ENCODE results near the gene IFT122.

Gene IFT122

DNA sequence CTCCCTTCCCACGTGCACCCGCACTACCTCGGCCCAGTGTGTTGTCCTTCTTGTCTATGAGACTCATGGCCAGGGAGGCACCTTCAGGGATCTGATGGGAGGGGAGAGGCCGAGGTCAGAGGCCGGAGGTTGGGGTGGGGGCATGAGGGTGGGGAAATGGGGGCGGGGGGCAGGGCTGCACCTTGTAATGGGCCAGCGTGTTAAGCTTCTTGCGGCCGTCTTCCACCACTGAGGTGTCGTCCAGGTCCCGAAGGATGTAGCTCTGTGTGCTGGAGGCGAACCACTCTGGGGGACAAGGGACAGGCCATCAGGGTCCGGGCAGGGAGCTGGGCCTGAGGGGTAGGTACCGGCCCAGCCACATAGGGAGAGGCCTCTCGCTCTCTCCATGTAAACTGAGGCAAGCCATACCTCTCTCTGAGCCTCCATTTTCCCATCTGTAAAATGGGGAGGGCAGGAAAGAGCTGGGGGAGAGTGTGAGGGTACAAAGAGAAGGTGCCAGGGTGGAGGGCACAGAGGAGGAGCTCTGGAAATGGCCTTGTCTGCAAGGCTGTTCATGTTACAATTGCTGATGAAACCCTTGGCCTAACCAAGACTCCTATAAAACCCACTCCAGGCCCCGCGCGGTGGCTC lies 121.7 kb downstream of the IFT122 start:
- Histone ChIP-seq H3K4me3 (ENCODE audit: low read depth, low read length) (no peak overlapping the region), H3K9me3 (ENCODE audit: control insufficient read depth, insufficient read depth, low read length) (no peaks in the 10 kb centered on the region), H3K4me1 (ENCODE audit: control insufficient read depth, insufficient read depth, low read length) (no peaks in the 10 kb centered on the region), H3K9ac (ENCODE audit: low read depth, low read length) (no peak overlapping the region), H3K27me3 (ENCODE audit: control insufficient read depth, insufficient read depth, low read length) (no peaks in the 10 kb centered on the region), H3K36me3 (ENCODE audit: control insufficient read depth, insufficient read depth, low read length) (peaks cover 12% of the 10 kb centered on the region; the same call in 1 of the 2 replicates), H3K27ac (ENCODE audit: low read depth, low read length) (peak overlapping the region; percentile 12)

DNA sequence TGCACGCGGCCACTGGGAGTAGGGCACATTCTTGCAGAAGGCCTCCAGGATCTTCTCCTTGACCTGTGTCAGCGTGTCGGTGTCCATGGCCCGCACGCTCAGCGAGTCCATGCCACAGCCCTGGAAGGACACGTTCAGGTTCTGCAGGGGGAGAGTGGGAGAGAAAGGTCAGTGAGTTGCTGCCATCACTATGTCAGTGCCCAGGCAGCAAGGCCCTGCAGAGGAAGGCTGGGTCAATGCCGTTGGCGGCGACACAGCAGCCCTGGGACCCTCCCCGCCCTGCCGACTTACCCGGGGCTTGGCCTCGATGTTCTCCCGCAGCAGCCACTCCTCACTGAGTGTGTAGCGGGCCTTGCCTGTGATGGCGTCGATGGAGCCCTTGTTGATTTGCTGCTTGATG lies 122.8 kb downstream of the IFT122 start:
- no peaks in the 10 kb centered on the region for H3K27me3 ChIP-seq (ENCODE audit: control insufficient read depth, insufficient read depth, low read length)
- no peaks in the 10 kb centered on the region for H3K9me3 ChIP-seq (ENCODE audit: control insufficient read depth, insufficient read depth, low read length)
- H3K27ac ChIP-seq (ENCODE audit: low read depth, low read length), result no peak overlapping the region
- H3K4me3 ChIP-seq (ENCODE audit: low read depth, low read length), result no peak overlapping the region
- peaks cover 10% of the 10 kb centered on the region; the same call in 1 of the 2 replicates for H3K36me3 ChIP-seq (ENCODE audit: control insufficient read depth, insufficient read depth, low read length)
- H3K9ac ChIP-seq (ENCODE audit: low read depth, low read length), result no peak overlapping the region
- no peaks in the 10 kb centered on the region for H3K4me1 ChIP-seq (ENCODE audit: control insufficient read depth, insufficient read depth, low read length)

DNA sequence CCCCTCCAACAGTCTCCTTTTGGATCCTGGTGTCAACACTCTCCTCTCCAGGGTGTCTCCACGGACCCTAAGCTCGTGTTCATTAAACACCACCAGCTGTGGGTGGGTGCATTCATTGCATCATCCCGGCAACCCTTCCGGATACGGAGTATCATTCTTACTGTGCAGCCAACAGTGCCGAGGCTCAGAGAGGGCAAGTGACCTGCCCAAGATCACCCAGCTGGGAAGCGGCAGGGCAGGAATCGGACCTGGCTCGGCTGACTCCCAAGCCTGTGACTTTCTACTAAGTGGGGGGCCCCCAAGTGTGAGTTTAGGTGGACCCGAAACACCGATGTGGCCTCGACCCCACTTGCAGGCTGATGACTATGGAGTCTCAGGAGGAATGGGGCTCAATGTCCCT lies 123.3 kb downstream of the IFT122 start:
- Histone ChIP-seq H3K27ac (ENCODE audit: low read depth, low read length) (no peak overlapping the region), H3K4me1 (ENCODE audit: control insufficient read depth, insufficient read depth, low read length) (no peaks in the 10 kb centered on the region), H3K36me3 (ENCODE audit: control insufficient read depth, insufficient read depth, low read length) (peaks cover 5% of the 10 kb centered on the region; the same call in 1 of the 2 replicates), H3K9ac (ENCODE audit: low read depth, low read length) (no peak overlapping the region), H3K4me3 (ENCODE audit: low read depth, low read length) (no peak overlapping the region), H3K9me3 (ENCODE audit: control insufficient read depth, insufficient read depth, low read length) (no peaks in the 10 kb centered on the region), H3K27me3 (ENCODE audit: control insufficient read depth, insufficient read depth, low read length) (no peaks in the 10 kb centered on the region)

DNA sequence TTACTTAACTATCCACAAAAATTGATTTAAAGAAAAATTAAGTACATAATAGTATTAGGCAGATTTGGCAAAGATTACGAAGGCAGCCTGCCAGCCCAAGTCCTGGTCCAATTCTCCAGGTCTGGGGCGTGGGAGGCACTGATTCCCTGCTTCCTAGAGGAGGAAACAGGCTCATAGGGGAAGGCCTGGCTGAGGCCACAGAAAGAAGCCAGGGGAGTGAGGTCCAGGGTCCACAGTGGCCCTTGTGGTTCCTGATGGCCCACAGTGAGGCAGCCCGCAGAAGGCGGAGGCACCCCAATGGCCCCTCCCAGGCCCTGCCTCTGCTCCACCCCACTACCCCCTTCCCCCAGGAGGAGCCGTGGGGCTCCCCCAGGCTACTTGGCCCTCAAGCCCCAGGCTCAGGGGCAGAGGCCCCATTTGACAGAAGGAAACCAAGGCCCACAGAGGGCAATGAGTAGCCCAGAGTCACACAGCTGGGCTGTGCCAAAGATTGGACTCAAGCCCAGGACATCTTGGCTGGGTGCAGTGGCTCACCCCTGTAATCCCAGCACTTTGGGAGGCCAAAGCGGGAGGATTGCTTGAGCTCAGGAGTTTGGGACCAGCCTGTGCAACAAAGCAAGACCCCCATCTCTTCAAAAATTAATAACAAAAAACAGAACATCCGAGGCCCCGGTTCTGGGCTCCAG lies 124.0 kb downstream of the IFT122 start:
- Histone ChIP-seq H3K27me3 (ENCODE audit: control insufficient read depth, insufficient read depth, low read length) (no peaks in the 10 kb centered on the region), H3K9ac (ENCODE audit: low read depth, low read length) (no peak overlapping the region), H3K4me1 (ENCODE audit: control insufficient read depth, insufficient read depth, low read length) (no peaks in the 10 kb centered on the region), H3K36me3 (ENCODE audit: control insufficient read depth, insufficient read depth, low read length) (0 out of 2 replicates have a peak, but pooled peaks cover 5% of the 10 kb centered on the region), H3K27ac (ENCODE audit: low read depth, low read length) (no peak overlapping the region), H3K9me3 (ENCODE audit: control insufficient read depth, insufficient read depth, low read length) (no peaks in the 10 kb centered on the region), H3K4me3 (ENCODE audit: low read depth, low read length) (no peak overlapping the region)

DNA sequence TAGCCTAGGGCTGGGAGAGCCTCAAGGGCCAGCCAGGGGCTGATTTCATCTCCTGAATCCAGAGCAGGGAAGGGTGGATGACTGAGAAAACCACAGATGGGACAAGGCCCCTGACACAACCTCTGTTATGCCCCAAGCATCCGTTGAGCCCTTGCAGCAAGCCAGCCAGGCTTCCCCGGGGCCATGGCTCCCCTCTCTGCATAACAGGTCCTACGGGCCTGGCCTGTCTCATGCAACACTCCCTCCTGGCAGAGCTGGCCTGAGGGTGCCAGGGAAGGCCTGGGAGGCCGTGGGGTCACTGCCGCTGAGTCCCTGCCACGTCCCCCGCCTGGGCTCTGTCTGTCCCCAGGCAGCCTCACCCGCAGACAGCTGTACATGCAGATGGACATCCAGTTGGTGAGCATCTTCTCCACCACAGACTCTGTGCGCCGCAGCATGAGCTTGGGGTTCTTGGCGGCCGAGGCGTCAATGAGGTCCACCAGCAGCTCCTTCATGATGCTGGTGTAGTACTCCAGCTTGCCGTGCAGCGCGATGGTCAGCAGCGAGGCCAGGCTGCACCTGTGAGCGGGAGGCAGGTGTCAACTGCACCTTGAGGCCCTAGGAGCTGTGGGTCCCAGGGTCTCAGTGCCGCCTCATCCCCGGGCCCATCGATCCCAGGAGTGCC lies 125.1 kb downstream of the IFT122 start:
- Histone ChIP-seq H3K4me1 (ENCODE audit: control insufficient read depth, insufficient read depth, low read length) (no peaks in the 10 kb centered on the region), H3K9me3 (ENCODE audit: control insufficient read depth, insufficient read depth, low read length) (no peaks in the 10 kb centered on the region), H3K36me3 (ENCODE audit: control insufficient read depth, insufficient read depth, low read length) (peaks cover 9% of the 10 kb centered on the region; the same call in 1 of the 2 replicates), H3K4me3 (ENCODE audit: low read depth, low read length) (no peak overlapping the region), H3K9ac (ENCODE audit: low read depth, low read length) (no peak overlapping the region), H3K27me3 (ENCODE audit: control insufficient read depth, insufficient read depth, low read length) (no peaks in the 10 kb centered on the region), H3K27ac (ENCODE audit: low read depth, low read length) (no peak overlapping the region)

DNA sequence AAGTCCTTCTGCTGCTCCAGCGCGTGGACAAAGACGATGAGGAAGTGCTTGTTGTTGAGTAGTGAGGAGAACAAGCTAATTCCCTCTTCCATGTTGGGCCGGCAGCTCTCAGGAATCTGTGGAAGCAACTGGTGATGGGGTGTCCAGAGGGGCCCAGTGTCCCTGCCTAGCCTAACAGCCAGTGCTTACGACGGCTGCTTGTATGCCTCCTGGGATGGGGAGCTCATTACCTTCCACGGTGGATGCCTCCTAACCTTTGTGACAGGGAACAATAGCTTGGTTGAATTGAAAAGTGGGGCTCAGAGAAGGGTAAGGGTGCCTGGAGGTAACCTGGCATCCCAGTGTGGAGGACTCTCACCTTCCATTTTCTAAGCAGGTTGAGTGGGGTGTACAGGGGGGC lies 125.9 kb downstream of the IFT122 start:
- H3K27ac ChIP-seq (ENCODE audit: low read depth, low read length), result no peak overlapping the region

DNA sequence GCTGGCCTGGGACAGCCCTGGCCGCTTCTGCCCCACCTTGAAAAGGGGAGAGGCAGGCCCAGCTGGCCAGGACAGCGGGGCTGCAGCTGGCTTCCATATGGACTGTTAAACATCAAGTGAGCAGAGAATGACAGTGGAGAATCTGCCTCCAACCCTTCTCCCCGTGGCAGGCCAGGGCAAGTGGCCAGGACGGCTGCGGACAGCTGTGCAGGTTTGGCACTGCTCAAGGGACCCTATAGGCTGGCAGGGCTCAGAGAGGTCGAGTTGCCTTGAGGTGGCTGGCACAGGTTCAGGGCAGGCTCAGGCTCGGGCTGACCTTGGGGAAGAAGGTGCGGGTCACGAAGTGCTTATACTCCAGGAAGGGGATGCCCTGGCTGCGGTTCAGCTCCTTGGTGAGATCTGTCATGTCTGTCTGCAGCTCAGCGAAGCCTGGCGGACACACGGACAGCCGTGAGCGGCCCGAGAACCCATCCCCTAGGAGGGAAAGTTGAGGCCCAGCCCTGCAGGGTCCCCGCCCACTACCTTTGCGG lies 127.2 kb downstream of the IFT122 start:
- Histone ChIP-seq H3K4me1 (ENCODE audit: control insufficient read depth, insufficient read depth, low read length) (no peaks in the 10 kb centered on the region), H3K27ac (ENCODE audit: low read depth, low read length) (no peak overlapping the region), H3K27me3 (ENCODE audit: control insufficient read depth, insufficient read depth, low read length) (no peaks in the 10 kb centered on the region), H3K4me3 (ENCODE audit: low read depth, low read length) (no peak overlapping the region), H3K36me3 (ENCODE audit: control insufficient read depth, insufficient read depth, low read length) (peaks cover 9% of the 10 kb centered on the region; the same call in 1 of the 2 replicates), H3K9ac (ENCODE audit: low read depth, low read length) (no peak overlapping the region), H3K9me3 (ENCODE audit: control insufficient read depth, insufficient read depth, low read length) (no peaks in the 10 kb centered on the region)

More for the DNA sequence above, 125.9 kb downstream of the IFT122 start:
- Histone ChIP-seq H3K4me1 (ENCODE audit: control insufficient read depth, insufficient read depth, low read length) (no peaks in the 10 kb centered on the region), H3K27me3 (ENCODE audit: control insufficient read depth, insufficient read depth, low read length) (no peaks in the 10 kb centered on the region), H3K4me3 (ENCODE audit: low read depth, low read length) (no peak overlapping the region), H3K9me3 (ENCODE audit: control insufficient read depth, insufficient read depth, low read length) (no peaks in the 10 kb centered on the region), H3K36me3 (ENCODE audit: control insufficient read depth, insufficient read depth, low read length) (peaks cover 9% of the 10 kb centered on the region; the same call in 1 of the 2 replicates), H3K9ac (ENCODE audit: low read depth, low read length) (no peak overlapping the region)

DNA sequence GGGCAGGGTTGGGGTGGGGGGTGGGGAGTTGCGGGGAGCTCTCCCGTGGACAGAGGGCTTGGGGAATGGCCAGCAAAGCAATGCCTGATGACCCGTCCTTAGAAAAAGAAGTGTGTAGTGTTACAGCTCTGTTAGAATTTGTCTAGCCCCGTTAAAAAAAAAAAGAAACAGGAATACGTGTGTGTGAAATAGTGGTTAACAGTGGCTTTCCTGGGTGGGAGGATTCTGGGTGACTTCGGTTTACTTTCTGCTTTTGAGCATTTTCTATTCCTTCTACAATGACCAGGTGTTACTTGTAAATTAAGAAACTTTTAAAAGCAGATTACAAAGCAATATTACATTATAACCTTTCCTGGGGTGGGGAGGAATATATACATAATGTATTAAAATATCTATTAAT lies 127.9 kb downstream of the IFT122 start:
- Histone ChIP-seq H3K9me3 (ENCODE audit: control insufficient read depth, insufficient read depth, low read length) (no peaks in the 10 kb centered on the region), H3K27ac (ENCODE audit: low read depth, low read length) (no peak overlapping the region), H3K27me3 (ENCODE audit: control insufficient read depth, insufficient read depth, low read length) (no peaks in the 10 kb centered on the region), H3K9ac (ENCODE audit: low read depth, low read length) (no peak overlapping the region), H3K4me3 (ENCODE audit: low read depth, low read length) (no peak overlapping the region), H3K36me3 (ENCODE audit: control insufficient read depth, insufficient read depth, low read length) (peaks cover 9% of the 10 kb centered on the region; the same call in 1 of the 2 replicates), H3K4me1 (ENCODE audit: control insufficient read depth, insufficient read depth, low read length) (no peaks in the 10 kb centered on the region)

DNA sequence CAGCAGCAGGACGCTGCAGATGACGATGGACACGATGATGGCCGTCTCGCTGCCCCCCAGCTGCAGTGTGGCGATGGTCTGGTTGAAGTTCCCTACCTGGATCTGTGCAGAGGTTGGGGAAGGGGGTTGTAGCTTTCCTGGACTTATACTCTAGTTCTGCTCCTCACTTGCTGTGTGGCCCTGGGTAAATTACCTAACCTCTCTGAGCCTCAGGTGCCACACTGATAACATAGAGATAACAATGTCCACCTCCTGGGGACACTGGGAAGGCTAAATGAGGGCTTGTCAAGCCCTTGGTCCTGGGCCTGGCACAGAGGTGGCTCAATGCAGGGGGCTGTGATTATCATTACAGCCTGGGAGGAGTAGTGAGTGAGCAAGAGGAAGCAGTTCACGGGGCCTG lies 129.8 kb downstream of the IFT122 start:
- Histone ChIP-seq H3K9me3 (ENCODE audit: control insufficient read depth, insufficient read depth, low read length) (no peaks in the 10 kb centered on the region), H3K4me3 (ENCODE audit: low read depth, low read length) (no peak overlapping the region), H3K27me3 (ENCODE audit: control insufficient read depth, insufficient read depth, low read length) (no peaks in the 10 kb centered on the region), H3K4me1 (ENCODE audit: control insufficient read depth, insufficient read depth, low read length) (no peaks in the 10 kb centered on the region), H3K27ac (ENCODE audit: low read depth, low read length) (no peak overlapping the region), H3K9ac (ENCODE audit: low read depth, low read length) (no peak overlapping the region), H3K36me3 (ENCODE audit: control insufficient read depth, insufficient read depth, low read length) (peaks cover 4% of the 10 kb centered on the region; the same call in 1 of the 2 replicates)
